Neural cell (in vitro differentiated cells): Measurements from ENCODE around the gene ANKRD44.

Experiments used
- EZH2 ChIP-seq: fragments of 200-600, 300-800 bp; shearing (Covaris generic), sonication (generic); IDR thresholded peaks from 2 replicates; pipeline ENCODE4 v1.6.1; 2014; ENCODE audit warnings: antibody characterized with exemption, low read length, borderline replicate concordance, mild to moderate bottlenecking; ENCODE audit not compliant: insufficient read depth, poor library complexity, severe bottlenecking
- MXI1 ChIP-seq: fragments of 450-650 bp; conservative IDR thresholded peaks from 2 replicates; pipeline ENCODE4 v1.6.1; 2014; ENCODE audit warnings: antibody characterized with exemption, mild to moderate bottlenecking; ENCODE audit not compliant: poor library complexity, severe bottlenecking
- POLR2AphosphoS5 ChIP-seq: IDR thresholded peaks from 2 replicates; pipeline ENCODE4 v1.6.1; 2012
- SMC3 ChIP-seq: fragments of 450-650 bp; conservative IDR thresholded peaks from 2 replicates; pipeline ENCODE4 v1.6.1; 2014; ENCODE audit warnings: antibody characterized with exemption, mild to moderate bottlenecking, moderate library complexity; ENCODE audit not compliant: poor library complexity
- TAF1 ChIP-seq: IDR thresholded peaks from 2 replicates; pipeline ENCODE4 v1.6.1; 2012; ENCODE audit warnings: low read depth
- TF ChIP-seq, protein P1 (sequence below): fragments of 450-650 bp; IDR thresholded peaks from 2 replicates; pipeline ENCODE4 v1.5.1; 2014; ENCODE audit warnings: antibody characterized with exemption, mild to moderate bottlenecking, moderate library complexity; ENCODE audit not compliant: poor library complexity, severe bottlenecking
- TF ChIP-seq, protein P2 (sequence below): IDR thresholded peaks from 2 replicates; pipeline ENCODE4 v1.6.1; 2012; ENCODE audit warnings: borderline replicate concordance

DNA sequence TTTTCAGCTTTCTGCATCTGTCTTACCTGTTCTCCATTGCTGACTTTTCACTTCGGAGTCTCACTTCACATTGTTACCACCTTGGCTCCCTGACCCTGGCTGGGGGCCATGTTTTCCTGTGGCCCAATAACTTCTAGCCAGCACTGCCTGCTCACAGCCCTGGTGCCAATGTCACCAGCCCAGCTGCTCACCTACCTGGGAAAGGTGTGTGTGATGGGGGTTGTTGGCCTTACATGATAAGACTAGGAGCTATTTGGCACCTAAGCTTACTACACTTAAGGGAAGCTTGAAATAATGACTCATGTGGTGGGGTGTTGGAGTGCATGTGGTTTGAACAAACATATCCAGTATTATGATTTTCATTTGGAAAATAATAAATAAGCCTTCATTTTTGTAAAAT lies 346.6 kb downstream of the ANKRD44 start:
- no peak for TF ChIP-seq EZH2
- TF ChIP-seq, protein P1, sequence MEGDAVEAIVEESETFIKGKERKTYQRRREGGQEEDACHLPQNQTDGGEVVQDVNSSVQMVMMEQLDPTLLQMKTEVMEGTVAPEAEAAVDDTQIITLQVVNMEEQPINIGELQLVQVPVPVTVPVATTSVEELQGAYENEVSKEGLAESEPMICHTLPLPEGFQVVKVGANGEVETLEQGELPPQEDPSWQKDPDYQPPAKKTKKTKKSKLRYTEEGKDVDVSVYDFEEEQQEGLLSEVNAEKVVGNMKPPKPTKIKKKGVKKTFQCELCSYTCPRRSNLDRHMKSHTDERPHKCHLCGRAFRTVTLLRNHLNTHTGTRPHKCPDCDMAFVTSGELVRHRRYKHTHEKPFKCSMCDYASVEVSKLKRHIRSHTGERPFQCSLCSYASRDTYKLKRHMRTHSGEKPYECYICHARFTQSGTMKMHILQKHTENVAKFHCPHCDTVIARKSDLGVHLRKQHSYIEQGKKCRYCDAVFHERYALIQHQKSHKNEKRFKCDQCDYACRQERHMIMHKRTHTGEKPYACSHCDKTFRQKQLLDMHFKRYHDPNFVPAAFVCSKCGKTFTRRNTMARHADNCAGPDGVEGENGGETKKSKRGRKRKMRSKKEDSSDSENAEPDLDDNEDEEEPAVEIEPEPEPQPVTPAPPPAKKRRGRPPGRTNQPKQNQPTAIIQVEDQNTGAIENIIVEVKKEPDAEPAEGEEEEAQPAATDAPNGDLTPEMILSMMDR = no peak
- no peak for TF ChIP-seq SMC3
- TF ChIP-seq, protein P2, sequence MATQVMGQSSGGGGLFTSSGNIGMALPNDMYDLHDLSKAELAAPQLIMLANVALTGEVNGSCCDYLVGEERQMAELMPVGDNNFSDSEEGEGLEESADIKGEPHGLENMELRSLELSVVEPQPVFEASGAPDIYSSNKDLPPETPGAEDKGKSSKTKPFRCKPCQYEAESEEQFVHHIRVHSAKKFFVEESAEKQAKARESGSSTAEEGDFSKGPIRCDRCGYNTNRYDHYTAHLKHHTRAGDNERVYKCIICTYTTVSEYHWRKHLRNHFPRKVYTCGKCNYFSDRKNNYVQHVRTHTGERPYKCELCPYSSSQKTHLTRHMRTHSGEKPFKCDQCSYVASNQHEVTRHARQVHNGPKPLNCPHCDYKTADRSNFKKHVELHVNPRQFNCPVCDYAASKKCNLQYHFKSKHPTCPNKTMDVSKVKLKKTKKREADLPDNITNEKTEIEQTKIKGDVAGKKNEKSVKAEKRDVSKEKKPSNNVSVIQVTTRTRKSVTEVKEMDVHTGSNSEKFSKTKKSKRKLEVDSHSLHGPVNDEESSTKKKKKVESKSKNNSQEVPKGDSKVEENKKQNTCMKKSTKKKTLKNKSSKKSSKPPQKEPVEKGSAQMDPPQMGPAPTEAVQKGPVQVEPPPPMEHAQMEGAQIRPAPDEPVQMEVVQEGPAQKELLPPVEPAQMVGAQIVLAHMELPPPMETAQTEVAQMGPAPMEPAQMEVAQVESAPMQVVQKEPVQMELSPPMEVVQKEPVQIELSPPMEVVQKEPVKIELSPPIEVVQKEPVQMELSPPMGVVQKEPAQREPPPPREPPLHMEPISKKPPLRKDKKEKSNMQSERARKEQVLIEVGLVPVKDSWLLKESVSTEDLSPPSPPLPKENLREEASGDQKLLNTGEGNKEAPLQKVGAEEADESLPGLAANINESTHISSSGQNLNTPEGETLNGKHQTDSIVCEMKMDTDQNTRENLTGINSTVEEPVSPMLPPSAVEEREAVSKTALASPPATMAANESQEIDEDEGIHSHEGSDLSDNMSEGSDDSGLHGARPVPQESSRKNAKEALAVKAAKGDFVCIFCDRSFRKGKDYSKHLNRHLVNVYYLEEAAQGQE = no peak
- no peak for TF ChIP-seq TAF1
- no peak for TF ChIP-seq MXI1
- no peak for TF ChIP-seq POLR2AphosphoS5
